ENCODE data around the gene CCNK.

- TF ChIP-seq CTCF (CRISPR knock-in tag; IDR thresholded peaks at IDR 0.05) (no peak), ZFP1 (CRISPR knock-in tag; IDR thresholded peaks at IDR 0.05) (no peak), ZNF501 (CRISPR knock-in tag; IDR thresholded peaks at IDR 0.05) (no peak), POLR2A (IDR thresholded peaks at IDR 0.05; ENCODE audit: insufficient read depth in 1 of 2, low read depth in 2 of 2, low read length in 2 of 2) (no peak), TOE1 (CRISPR knock-in tag; IDR thresholded peaks at IDR 0.05) (no peak), KLF9 (CRISPR knock-in tag; IDR thresholded peaks at IDR 0.05; ENCODE audit: low read depth) (no peak), POLR2AphosphoS5 (IDR thresholded peaks at IDR 0.05; ENCODE audit: low read depth, low read length) (no peak), NFATC3 (CRISPR knock-in tag; IDR thresholded peaks at IDR 0.05) (no peak)
Measured at GRCh38 chr14:99432485-99432884, 48.7 kb upstream of the CCNK start.

Measured in HepG2 (cell line).